HepG2 (cell line): ENCODE data around the gene UMPS. TPM values are rescaled to one million over a fixed set of nuclear protein-coding genes. Genes with fewer than 3 reads are reported as not detected.
A peak's percentile ranks its signal among the peaks of the same experiment; 100 is the strongest.

Source experiments
- CCAR2 ChIP-seq: fragments of 200-400 bp; formaldehyde crosslinking; optimal IDR thresholded peaks from 2 replicates; pipeline ENCODE3; 2018; ENCODE audit warnings: low read depth, mild to moderate bottlenecking, low read length, moderate library complexity
- CEBPG ChIP-seq: IDR thresholded peaks from 2 replicates; pipeline ENCODE4 v1.6.1; 2016
- DNMT1 ChIP-seq: sonication (generic); formaldehyde crosslinking; IDR thresholded peaks from 2 replicates; pipeline ENCODE4 v1.5.1; 2020; ENCODE audit warnings: mild to moderate bottlenecking, missing genetic modification reagents
- ISL2 ChIP-seq: sonication (generic); formaldehyde crosslinking; IDR thresholded peaks from 2 replicates; pipeline ENCODE4 v1.5.0; 2020; ENCODE audit warnings: missing genetic modification reagents
- KAT7 ChIP-seq: IDR thresholded peaks from 2 replicates; pipeline ENCODE4 v1.6.1; 2018; ENCODE audit warnings: borderline replicate concordance, missing compliant biosample characterization
- KDM5A ChIP-seq: fragments of 200-600 bp; sonication (generic); IDR thresholded peaks from 2 replicates; pipeline ENCODE4 v1.7.0; 2018; ENCODE audit warnings: antibody characterized with exemption, mild to moderate bottlenecking, low read length, borderline replicate concordance
- SALL1 ChIP-seq: sonication (generic); formaldehyde crosslinking; IDR thresholded peaks from 2 replicates; pipeline ENCODE4 v1.8.0; 2022; ENCODE audit warnings: mild to moderate bottlenecking, missing genetic modification reagents
- SMAD9 ChIP-seq: sonication (generic); formaldehyde crosslinking; IDR thresholded peaks from 2 replicates; pipeline ENCODE4 v1.5.1; 2020; ENCODE audit warnings: mild to moderate bottlenecking, missing genetic modification reagents
- STAG1 ChIP-seq: sonication (generic); formaldehyde crosslinking; IDR thresholded peaks from 2 replicates; pipeline ENCODE4 v1.4.0; 2020; ENCODE audit warnings: missing genetic modification reagents
- ZMYM3 ChIP-seq: sonication (generic); formaldehyde crosslinking; IDR thresholded peaks from 2 replicates; pipeline ENCODE4 v1.5.1; 2020; ENCODE audit warnings: mild to moderate bottlenecking, missing genetic modification reagents
- ZSCAN31 ChIP-seq: sonication (generic); formaldehyde crosslinking; IDR thresholded peaks from 2 replicates; pipeline ENCODE4 v1.5.0; 2020; ENCODE audit warnings: low read depth, mild to moderate bottlenecking, missing genetic modification reagents
- polyA plus RNA-seq, 8 experiments: library from polyadenylated mRNA; depleted of rRNA in 3 of 8; stranded (reverse) in 7 of 8; unstranded in 1 of 8; fragments of >200 nt; fragmentation: Illumina TruSeq in 4 of 8; extraction: Trizol in 4 of 8; gene quantifications; 2 replicates each; pipeline versions ENCODE4 v1.2.1 to v1.2.3, GENCODE V29; 2011 to 2016; ENCODE audit warnings: low read depth in 4 of 8, missing spikeins in 1 of 8, mixed read lengths in 1 of 8; ENCODE audit not compliant: insufficient read depth in 1 of 8
- total RNA-seq, 5 experiments: library from RNA; depleted of rRNA; stranded (reverse); fragments of >200 nt; fragmentation: Illumina TruSeq; extraction: Trizol; gene quantifications; 2 replicates each; pipeline ENCODE4 v1.2.3, GENCODE V29; 2016; ENCODE audit warnings: low read depth in 1 of 5
- TF ChIP-seq, protein P1 (sequence below): sonication (generic); formaldehyde crosslinking; IDR thresholded peaks from 2 replicates; pipeline ENCODE4 v1.5.1; 2020; ENCODE audit warnings: missing genetic modification reagents, mild to moderate bottlenecking, borderline replicate concordance
- TF ChIP-seq, protein P2 (sequence below): sonication (generic); formaldehyde crosslinking; IDR thresholded peaks from 2 replicates; pipeline ENCODE4 v1.5.1; 2020; ENCODE audit warnings: mild to moderate bottlenecking, moderate library complexity, missing genetic modification reagents
- TF ChIP-seq, protein P3 (sequence below): sonication (generic); formaldehyde crosslinking; IDR thresholded peaks from 2 replicates; pipeline ENCODE4 v1.5.1; 2020; ENCODE audit warnings: mild to moderate bottlenecking, missing genetic modification reagents, borderline replicate concordance
- TF ChIP-seq, protein P4 (sequence below), 2 experiments: sonication (generic) in 1 of 2; formaldehyde crosslinking in 1 of 2; IDR thresholded peaks; 2 replicates each; pipeline versions ENCODE4 v1.4.0 to v1.6.1; 2016 to 2020; ENCODE audit warnings: borderline replicate concordance in 1 of 2, low read depth in 1 of 2, mild to moderate bottlenecking in 1 of 2, missing genetic modification reagents in 1 of 2

UMPS gene
- total and polyA plus RNA-seq, 2 of the 13 experiments (the other 11 are each of a cell fraction or from before 2014, with no cell fraction given), result 52.7 to 74.2 TPM

DNA sequence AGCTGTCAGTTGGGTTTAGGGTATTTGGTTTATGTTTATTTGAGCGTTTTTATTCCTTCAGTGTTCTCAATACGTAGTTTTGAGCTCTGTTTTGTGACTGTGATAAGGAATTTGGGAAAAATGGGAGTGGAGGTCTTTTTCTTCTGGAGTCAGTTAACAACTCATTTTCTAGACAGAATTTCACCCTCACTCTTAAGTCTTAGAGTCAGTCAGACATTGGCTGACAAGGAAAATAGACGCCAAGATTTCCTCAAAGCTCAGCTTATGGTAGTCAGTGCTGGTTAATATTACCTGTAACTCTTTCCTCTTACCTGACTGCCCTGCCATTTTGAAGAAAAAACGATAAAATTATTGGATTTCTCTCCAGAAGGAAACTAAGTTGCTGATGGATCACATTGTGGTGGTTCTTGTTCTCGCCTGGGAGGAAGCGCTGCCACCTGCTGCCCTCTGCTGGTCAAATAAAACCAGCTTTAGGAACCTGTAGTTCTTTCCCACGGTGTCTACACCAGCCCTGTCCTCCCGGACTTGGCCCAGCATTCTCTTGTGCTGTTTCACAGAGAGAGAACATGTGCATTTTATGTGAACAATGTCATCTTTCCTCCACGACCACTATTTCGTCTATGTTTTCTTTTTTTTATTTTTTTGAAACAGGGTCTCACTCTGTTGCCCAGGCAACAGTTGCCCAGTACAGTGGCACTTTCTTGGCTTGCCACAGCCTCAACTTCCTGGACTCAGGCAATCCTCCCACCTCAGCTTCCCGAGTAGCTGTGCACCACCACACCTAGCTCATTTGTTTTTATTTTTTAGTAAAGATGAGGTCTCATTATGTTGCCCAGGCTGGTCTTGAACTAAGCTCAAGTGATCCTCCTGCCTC is 41.4 kb upstream of the UMPS start (continued):
- TF ChIP-seq, protein P1, sequence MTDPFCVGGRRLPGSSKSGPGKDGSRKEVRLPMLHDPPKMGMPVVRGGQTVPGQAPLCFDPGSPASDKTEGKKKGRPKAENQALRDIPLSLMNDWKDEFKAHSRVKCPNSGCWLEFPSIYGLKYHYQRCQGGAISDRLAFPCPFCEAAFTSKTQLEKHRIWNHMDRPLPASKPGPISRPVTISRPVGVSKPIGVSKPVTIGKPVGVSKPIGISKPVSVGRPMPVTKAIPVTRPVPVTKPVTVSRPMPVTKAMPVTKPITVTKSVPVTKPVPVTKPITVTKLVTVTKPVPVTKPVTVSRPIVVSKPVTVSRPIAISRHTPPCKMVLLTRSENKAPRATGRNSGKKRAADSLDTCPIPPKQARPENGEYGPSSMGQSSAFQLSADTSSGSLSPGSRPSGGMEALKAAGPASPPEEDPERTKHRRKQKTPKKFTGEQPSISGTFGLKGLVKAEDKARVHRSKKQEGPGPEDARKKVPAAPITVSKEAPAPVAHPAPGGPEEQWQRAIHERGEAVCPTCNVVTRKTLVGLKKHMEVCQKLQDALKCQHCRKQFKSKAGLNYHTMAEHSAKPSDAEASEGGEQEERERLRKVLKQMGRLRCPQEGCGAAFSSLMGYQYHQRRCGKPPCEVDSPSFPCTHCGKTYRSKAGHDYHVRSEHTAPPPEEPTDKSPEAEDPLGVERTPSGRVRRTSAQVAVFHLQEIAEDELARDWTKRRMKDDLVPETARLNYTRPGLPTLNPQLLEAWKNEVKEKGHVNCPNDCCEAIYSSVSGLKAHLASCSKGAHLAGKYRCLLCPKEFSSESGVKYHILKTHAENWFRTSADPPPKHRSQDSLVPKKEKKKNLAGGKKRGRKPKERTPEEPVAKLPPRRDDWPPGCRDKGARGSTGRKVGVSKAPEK (CRISPR knock-in tag), result no peak
- TF ChIP-seq DNMT1 (CRISPR knock-in tag), result no peak
- 0 out of 2 replicates have a peak, but pooled peaks have one; percentile 11 for TF ChIP-seq CEBPG (CRISPR knock-in tag)
- peak; percentile 62; the same call in 1 of the 2 replicates for TF ChIP-seq ISL2 (CRISPR knock-in tag)
- TF ChIP-seq, protein P2, sequence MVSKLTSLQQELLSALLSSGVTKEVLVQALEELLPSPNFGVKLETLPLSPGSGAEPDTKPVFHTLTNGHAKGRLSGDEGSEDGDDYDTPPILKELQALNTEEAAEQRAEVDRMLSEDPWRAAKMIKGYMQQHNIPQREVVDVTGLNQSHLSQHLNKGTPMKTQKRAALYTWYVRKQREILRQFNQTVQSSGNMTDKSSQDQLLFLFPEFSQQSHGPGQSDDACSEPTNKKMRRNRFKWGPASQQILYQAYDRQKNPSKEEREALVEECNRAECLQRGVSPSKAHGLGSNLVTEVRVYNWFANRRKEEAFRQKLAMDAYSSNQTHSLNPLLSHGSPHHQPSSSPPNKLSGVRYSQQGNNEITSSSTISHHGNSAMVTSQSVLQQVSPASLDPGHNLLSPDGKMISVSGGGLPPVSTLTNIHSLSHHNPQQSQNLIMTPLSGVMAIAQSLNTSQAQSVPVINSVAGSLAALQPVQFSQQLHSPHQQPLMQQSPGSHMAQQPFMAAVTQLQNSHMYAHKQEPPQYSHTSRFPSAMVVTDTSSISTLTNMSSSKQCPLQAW (CRISPR knock-in tag), result peak; percentile 44; the same call in 1 of the 2 replicates
- TF ChIP-seq KDM5A, result no peak
- peak; percentile 48 for TF ChIP-seq CCAR2
- TF ChIP-seq KAT7, result 0 out of 2 replicates have a peak, but pooled peaks have one; percentile 41
- 0 out of 2 replicates have a peak, but pooled peaks have one; percentile 29 for TF ChIP-seq ZSCAN31 (CRISPR knock-in tag)
- TF ChIP-seq SALL1 (CRISPR knock-in tag), result peak; percentile 46
- TF ChIP-seq, protein P3, sequence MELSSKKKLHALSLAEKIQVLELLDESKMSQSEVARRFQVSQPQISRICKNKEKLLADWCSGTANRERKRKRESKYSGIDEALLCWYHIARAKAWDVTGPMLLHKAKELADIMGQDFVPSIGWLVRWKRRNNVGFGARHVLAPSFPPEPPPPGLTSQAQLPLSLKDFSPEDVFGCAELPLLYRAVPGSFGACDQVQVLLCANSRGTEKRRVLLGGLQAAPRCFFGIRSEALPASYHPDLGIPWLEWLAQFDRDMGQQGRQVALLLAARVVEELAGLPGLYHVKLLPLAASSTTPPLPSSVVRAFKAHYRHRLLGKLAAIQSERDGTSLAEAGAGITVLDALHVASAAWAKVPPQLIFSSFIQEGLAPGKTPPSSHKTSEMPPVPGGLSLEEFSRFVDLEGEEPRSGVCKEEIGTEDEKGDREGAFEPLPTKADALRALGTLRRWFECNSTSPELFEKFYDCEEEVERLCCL (CRISPR knock-in tag), result no peak
- peak; percentile 94 for TF ChIP-seq STAG1 (CRISPR knock-in tag)
- TF ChIP-seq, protein P4, sequence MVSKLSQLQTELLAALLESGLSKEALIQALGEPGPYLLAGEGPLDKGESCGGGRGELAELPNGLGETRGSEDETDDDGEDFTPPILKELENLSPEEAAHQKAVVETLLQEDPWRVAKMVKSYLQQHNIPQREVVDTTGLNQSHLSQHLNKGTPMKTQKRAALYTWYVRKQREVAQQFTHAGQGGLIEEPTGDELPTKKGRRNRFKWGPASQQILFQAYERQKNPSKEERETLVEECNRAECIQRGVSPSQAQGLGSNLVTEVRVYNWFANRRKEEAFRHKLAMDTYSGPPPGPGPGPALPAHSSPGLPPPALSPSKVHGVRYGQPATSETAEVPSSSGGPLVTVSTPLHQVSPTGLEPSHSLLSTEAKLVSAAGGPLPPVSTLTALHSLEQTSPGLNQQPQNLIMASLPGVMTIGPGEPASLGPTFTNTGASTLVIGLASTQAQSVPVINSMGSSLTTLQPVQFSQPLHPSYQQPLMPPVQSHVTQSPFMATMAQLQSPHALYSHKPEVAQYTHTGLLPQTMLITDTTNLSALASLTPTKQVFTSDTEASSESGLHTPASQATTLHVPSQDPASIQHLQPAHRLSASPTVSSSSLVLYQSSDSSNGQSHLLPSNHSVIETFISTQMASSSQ (IDR thresholded peaks at IDR 0.05; ENCODE audit: low read depth), result no peak
- TF ChIP-seq, protein P4 (CRISPR knock-in tag; IDR thresholded peaks at IDR 0.05; ENCODE audit: borderline replicate concordance), result no peak
- TF ChIP-seq ZMYM3 (CRISPR knock-in tag), result peak; percentile 44; the same call in 1 of the 2 replicates
- no peak for TF ChIP-seq SMAD9
